PFSK-1 (cell line): ENCODE results near the gene C6orf120.

Source experiments
- POLR2AphosphoS5 ChIP-seq: IDR thresholded peaks from 2 replicates; pipeline ENCODE4 v1.6.1; 2012; ENCODE audit warnings: low read depth, mild to moderate bottlenecking, control low read depth, low read length, moderate library complexity
- SIN3A ChIP-seq: IDR thresholded peaks from 2 replicates; pipeline ENCODE4 v1.6.1; 2012; ENCODE audit warnings: mild to moderate bottlenecking, low read length, moderate library complexity, borderline replicate concordance; ENCODE audit not compliant: insufficient read depth
- TAF1 ChIP-seq: IDR thresholded peaks from 2 replicates; pipeline ENCODE4 v1.6.1; 2012; ENCODE audit warnings: low read length, control low read depth, borderline replicate concordance; ENCODE audit not compliant: insufficient read depth
- TF ChIP-seq, protein P1 (sequence below), 2 experiments: IDR thresholded peaks; 2 replicates each; pipeline versions ENCODE4 v1.6.1 to v1.8.0; 2011 to 2012; ENCODE audit warnings: low read depth in 2 of 2, low read length in 2 of 2, control low read depth in 1 of 2, inconsistent platforms in 1 of 2, mild to moderate bottlenecking in 1 of 2, moderate library complexity in 1 of 2; ENCODE audit not compliant: insufficient read depth in 1 of 2

DNA sequence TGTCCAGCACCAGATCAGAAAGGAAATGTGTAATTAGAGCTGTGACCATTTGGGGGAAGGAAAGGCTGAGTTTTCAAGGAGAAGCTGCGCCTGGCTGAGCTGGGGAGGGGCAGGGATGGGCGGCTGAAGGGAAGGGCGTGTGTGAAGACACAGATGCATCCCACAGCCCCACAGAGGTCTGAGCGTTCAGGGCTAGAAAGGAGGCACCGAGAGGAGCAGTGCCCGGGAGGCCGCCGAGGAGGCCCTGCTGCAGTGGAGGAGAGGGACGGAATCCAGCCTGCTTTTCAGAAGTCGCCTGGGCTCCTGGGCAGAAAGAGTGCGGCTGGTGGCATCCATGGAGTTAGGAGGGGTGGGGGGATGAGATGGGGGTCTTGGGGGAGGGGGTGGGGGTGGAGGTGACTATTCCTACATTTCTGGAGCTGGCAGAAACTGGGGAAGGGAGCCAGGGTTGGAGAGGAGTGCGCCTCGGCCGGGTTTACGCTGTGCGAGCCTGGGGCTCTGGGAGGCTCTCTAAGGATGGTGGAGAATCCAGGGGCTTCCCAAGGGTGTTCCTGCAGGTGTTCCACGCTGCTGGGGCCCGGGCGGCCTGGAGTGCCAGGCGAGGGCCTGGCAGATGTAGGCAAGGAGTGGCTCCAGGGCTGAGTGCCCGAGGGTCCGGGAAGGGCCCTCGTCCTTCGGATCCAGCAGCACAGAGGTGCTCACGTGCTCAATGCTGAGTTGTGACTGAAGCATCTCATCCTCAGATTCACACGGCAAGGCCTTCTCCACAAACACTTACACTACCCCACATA lies 41.9 kb upstream of the C6orf120 start:
- TF ChIP-seq, protein P1, sequence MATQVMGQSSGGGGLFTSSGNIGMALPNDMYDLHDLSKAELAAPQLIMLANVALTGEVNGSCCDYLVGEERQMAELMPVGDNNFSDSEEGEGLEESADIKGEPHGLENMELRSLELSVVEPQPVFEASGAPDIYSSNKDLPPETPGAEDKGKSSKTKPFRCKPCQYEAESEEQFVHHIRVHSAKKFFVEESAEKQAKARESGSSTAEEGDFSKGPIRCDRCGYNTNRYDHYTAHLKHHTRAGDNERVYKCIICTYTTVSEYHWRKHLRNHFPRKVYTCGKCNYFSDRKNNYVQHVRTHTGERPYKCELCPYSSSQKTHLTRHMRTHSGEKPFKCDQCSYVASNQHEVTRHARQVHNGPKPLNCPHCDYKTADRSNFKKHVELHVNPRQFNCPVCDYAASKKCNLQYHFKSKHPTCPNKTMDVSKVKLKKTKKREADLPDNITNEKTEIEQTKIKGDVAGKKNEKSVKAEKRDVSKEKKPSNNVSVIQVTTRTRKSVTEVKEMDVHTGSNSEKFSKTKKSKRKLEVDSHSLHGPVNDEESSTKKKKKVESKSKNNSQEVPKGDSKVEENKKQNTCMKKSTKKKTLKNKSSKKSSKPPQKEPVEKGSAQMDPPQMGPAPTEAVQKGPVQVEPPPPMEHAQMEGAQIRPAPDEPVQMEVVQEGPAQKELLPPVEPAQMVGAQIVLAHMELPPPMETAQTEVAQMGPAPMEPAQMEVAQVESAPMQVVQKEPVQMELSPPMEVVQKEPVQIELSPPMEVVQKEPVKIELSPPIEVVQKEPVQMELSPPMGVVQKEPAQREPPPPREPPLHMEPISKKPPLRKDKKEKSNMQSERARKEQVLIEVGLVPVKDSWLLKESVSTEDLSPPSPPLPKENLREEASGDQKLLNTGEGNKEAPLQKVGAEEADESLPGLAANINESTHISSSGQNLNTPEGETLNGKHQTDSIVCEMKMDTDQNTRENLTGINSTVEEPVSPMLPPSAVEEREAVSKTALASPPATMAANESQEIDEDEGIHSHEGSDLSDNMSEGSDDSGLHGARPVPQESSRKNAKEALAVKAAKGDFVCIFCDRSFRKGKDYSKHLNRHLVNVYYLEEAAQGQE (IDR thresholded peaks at IDR 0.05; ENCODE audit: insufficient read depth in 1 of 2, low read depth in 2 of 2, low read length in 2 of 2): no peak
- TF ChIP-seq TAF1 (no peak), POLR2AphosphoS5 (no peak), SIN3A (no peak)
